Measurements from ENCODE around the gene AOPEP.

The AOPEP gene

DNA sequence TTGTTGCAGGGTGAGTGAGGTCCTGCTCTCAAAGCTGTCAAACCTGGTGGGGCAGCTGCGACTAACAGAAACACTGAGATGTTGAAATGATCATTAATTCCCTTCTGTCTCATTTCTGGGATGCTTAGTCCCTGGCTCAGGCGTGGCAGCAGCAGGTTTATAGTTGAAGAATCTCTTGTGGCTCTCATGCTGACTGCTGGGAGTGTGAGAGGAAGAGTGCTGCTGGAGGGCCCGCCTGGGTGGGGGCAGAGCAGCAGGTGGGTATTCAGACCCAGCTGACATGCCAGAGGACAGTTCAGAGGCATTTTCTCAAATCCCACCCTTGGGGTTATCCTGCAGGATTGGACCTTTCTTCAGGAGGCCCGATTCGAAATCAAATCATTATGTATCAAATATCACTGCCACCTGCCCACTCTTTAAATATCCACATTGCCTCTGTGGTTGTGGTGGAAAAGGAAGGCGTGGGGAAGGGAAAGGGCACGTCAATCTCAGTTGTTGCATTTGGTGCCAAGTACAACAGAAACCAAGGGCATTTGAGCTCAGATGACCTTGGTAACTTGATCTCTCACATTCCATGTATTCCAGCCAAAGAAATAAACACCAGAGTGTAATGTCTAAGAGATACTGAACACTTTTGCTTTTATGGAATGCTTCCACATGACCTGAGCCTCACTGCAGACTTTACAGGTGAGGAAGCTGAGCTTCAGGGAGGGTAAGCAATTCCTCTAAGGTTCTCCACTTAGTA is 224.3 kb downstream of the AOPEP start:
- Histone ChIP-seq H3K4me2 (ENCODE audit: low read depth, low read length) (no peak overlapping the region), H3K27ac (ENCODE audit: low read length) (no peak overlapping the region), H3F3A (ENCODE audit: insufficient read depth, low read length) (peaks cover 21% of the 10 kb centered on the region), H3K9me3 (replicated peaks; ENCODE audit: insufficient read depth, low read length) (no peaks in the 10 kb centered on the region), H2AFZ (ENCODE audit: low read length) (no peak overlapping the region), H3K4me3 (ENCODE audit: low read length) (no peak overlapping the region), H4K20me1 (ENCODE audit: insufficient read depth, low read length) (no peaks in the 10 kb centered on the region), H3K36me3 (replicated peaks; ENCODE audit: insufficient read depth, low read length) (no peaks in the 10 kb centered on the region), H3K79me2 (ENCODE audit: low read length) (no peaks in the 10 kb centered on the region), H3K9ac (ENCODE audit: low read length) (no peak overlapping the region), H3K27me3 (replicated peaks; ENCODE audit: insufficient read depth, low read length) (no peaks in the 10 kb centered on the region), H3K9me2 (replicated peaks; ENCODE audit: insufficient read depth, low read length) (no peaks in the 10 kb centered on the region), H3K4me1 (ENCODE audit: low read length) (peaks cover 35% of the 10 kb centered on the region)
- no peak for DNase-seq
- TF ChIP-seq EZH2phosphoT487 (IDR thresholded peaks at IDR 0.05; ENCODE audit: low read length) (no peak), EZH2 (optimal IDR thresholded peaks at IDR 0.05; ENCODE audit: low read depth, low read length) (no peak)
- TF ChIP-seq, protein P1, sequence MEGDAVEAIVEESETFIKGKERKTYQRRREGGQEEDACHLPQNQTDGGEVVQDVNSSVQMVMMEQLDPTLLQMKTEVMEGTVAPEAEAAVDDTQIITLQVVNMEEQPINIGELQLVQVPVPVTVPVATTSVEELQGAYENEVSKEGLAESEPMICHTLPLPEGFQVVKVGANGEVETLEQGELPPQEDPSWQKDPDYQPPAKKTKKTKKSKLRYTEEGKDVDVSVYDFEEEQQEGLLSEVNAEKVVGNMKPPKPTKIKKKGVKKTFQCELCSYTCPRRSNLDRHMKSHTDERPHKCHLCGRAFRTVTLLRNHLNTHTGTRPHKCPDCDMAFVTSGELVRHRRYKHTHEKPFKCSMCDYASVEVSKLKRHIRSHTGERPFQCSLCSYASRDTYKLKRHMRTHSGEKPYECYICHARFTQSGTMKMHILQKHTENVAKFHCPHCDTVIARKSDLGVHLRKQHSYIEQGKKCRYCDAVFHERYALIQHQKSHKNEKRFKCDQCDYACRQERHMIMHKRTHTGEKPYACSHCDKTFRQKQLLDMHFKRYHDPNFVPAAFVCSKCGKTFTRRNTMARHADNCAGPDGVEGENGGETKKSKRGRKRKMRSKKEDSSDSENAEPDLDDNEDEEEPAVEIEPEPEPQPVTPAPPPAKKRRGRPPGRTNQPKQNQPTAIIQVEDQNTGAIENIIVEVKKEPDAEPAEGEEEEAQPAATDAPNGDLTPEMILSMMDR (IDR thresholded peaks at IDR 0.05; ENCODE audit: low read length), result no peak

DNA sequence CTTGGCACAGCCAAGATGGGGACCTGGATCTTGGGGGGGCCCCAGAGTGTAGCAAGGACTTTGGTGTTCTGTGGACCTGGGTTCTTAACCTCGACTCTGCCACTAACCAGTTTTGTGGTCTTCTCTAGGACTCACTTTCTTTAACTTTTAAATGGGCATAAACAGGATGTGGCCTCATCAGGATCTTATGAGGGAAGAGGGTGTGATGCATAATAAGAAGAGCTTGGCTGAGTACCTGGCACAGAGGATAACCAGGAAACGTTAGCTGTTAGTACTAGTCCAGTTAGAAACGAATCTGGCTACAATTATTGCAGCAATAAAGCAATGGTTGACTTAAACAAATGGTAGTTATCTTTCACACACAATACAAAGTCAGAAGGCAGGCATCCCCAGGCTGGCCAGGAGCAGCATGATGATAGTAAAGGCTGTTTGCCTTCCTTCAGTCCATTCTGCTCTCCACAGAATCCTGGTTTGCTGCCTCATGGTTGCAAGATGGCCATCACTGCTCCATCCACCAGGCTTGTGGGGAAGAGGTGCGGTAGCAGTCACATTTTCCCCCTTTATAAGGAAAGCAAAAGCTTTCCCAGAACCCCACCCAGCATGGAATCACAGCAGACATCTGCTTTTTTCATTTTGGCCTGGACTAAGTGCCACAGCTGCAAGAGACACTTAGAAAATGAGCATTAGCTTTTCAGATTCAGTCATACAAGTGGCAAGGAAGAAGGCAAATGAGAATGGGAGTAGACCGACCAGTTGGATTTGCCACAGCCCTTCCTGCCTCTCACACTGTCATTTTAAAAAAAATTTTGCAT is 225.0 kb downstream of the AOPEP start:
- Histone ChIP-seq H3K27me3 (replicated peaks; ENCODE audit: insufficient read depth, low read length) (no peaks in the 10 kb centered on the region), H3K4me1 (ENCODE audit: low read length) (peaks cover 35% of the 10 kb centered on the region), H3K9me2 (replicated peaks; ENCODE audit: insufficient read depth, low read length) (no peaks in the 10 kb centered on the region), H3K9ac (ENCODE audit: low read length) (peak overlapping the region; percentile 68; the same call in 1 of the 2 replicates), H3K79me2 (ENCODE audit: low read length) (no peaks in the 10 kb centered on the region), H2AFZ (ENCODE audit: low read length) (no peak overlapping the region), H3K4me2 (ENCODE audit: low read depth, low read length) (peak overlapping the region; percentile 63; the same call in 1 of the 2 replicates), H3K36me3 (replicated peaks; ENCODE audit: insufficient read depth, low read length) (no peaks in the 10 kb centered on the region), H4K20me1 (ENCODE audit: insufficient read depth, low read length) (no peaks in the 10 kb centered on the region), H3K4me3 (ENCODE audit: low read length) (no peak overlapping the region), H3K9me3 (replicated peaks; ENCODE audit: insufficient read depth, low read length) (no peaks in the 10 kb centered on the region), H3K27ac (ENCODE audit: low read length) (peak overlapping the region; percentile 91), H3F3A (ENCODE audit: insufficient read depth, low read length) (peaks cover 21% of the 10 kb centered on the region)
- DNase-seq, result no peak
- TF ChIP-seq EZH2phosphoT487 (IDR thresholded peaks at IDR 0.05; ENCODE audit: low read length), result no peak
- TF ChIP-seq EZH2 (optimal IDR thresholded peaks at IDR 0.05; ENCODE audit: low read depth, low read length), result no peak
- TF ChIP-seq, protein P1 (IDR thresholded peaks at IDR 0.05; ENCODE audit: low read length), result no peak

DNA sequence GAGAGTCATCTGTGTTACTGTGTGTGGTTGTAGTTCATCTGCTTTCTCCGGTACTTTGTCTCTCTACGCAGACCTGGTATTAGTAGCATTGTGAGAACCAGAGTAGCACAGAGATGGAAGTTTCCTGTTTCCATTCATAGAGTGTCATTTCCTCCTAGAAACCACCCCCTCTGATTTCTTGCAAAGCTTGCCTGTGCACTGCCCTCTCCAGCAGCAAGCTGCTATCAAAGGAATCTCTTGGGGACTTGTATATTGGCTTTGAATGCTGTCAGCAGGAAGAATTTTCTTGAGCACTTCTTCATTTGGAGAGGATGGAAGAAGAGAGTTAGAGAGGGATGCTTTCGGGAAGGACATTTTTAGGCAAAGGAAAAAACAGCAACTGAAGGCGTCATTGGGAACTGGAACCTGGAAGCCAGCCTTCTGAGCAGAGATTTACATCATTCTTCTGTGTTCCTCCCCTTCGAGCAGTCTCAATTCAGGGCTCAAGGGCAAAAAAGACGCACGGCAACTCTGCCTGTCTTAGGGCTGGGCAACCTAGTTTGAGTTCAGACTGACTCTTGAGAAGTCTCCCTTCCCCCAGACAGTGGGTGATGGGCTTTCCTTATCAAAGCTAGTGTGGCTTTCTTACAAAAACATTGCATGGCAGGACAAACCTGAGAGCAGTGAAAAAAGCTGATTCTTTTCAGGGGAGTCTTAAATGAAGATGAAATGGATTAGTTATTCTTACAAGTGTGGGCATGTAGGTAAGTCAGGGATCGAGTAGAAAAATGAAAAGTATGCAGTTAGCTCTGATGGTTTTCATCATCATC is 226.3 kb downstream of the AOPEP start:
- H3K27me3 ChIP-seq (replicated peaks; ENCODE audit: insufficient read depth, low read length), result no peaks in the 10 kb centered on the region
- peak overlapping the region; percentile 63 for H3K4me2 ChIP-seq (ENCODE audit: low read depth, low read length)
- peaks cover 21% of the 10 kb centered on the region for H3F3A ChIP-seq (ENCODE audit: insufficient read depth, low read length)
- H3K4me3 ChIP-seq (ENCODE audit: low read length), result peak overlapping the region; percentile 26
- H3K27ac ChIP-seq (ENCODE audit: low read length), result peak overlapping the region; percentile 91
- no peaks in the 10 kb centered on the region for H3K9me3 ChIP-seq (replicated peaks; ENCODE audit: insufficient read depth, low read length)
- peak overlapping the region; percentile 68 for H3K9ac ChIP-seq (ENCODE audit: low read length)
- peak overlapping the region; percentile 10; the same call in 1 of the 2 replicates for H2AFZ ChIP-seq (ENCODE audit: low read length)
- H4K20me1 ChIP-seq (ENCODE audit: insufficient read depth, low read length), result no peaks in the 10 kb centered on the region
- H3K79me2 ChIP-seq (ENCODE audit: low read length), result no peaks in the 10 kb centered on the region
- peaks cover 35% of the 10 kb centered on the region for H3K4me1 ChIP-seq (ENCODE audit: low read length)
- no peaks in the 10 kb centered on the region for H3K36me3 ChIP-seq (replicated peaks; ENCODE audit: insufficient read depth, low read length)
- DNase-seq, result peak; percentile 87
- no peaks in the 10 kb centered on the region for H3K9me2 ChIP-seq (replicated peaks; ENCODE audit: insufficient read depth, low read length)
- no peak for TF ChIP-seq EZH2phosphoT487 (IDR thresholded peaks at IDR 0.05; ENCODE audit: low read length)
- TF ChIP-seq, protein P1 (IDR thresholded peaks at IDR 0.05; ENCODE audit: low read length), result no peak
- TF ChIP-seq EZH2 (optimal IDR thresholded peaks at IDR 0.05; ENCODE audit: low read depth, low read length), result no peak

Data from MM.1S (cell line).